ENCODE results near the gene LAMTOR3.

- TF ChIP-seq, protein P1, sequence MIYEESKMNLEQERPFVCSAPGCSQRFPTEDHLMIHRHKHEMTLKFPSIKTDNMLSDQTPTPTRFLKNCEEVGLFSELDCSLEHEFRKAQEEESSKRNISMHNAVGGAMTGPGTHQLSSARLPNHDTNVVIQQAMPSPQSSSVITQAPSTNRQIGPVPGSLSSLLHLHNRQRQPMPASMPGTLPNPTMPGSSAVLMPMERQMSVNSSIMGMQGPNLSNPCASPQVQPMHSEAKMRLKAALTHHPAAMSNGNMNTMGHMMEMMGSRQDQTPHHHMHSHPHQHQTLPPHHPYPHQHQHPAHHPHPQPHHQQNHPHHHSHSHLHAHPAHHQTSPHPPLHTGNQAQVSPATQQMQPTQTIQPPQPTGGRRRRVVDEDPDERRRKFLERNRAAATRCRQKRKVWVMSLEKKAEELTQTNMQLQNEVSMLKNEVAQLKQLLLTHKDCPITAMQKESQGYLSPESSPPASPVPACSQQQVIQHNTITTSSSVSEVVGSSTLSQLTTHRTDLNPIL (CRISPR knock-in tag; IDR thresholded peaks at IDR 0.05; ENCODE audit: low read depth): no peak
- TF ChIP-seq ZC3H10 (CRISPR knock-in tag; IDR thresholded peaks at IDR 0.05): no peak
Measured at GRCh38 chr4:99844048-99844447, 50.2 kb downstream of the LAMTOR3 start.
